ENCODE data around the gene MICALL2. TPM values are rescaled to one million over a fixed set of nuclear protein-coding genes. Genes with fewer than 3 reads are reported as not detected.

MICALL2 gene
- total RNA-seq, 4 donors from 2014 or later = 111 to 272 (median 209) TPM

GRCh38 chr7:1412322-1413261 is 46.7 kb downstream of the MICALL2 start:
- peak overlapping the region in 1 of 4 donors; percentile 15 for H3K4me3 ChIP-seq

GRCh38 chr7:1411414-1411813 is 47.9 kb downstream of the MICALL2 start:
- no peaks in the 10 kb centered on the region for H3K36me3 ChIP-seq
- no peak overlapping the region for H3K27ac ChIP-seq
- TF ChIP-seq POLR2A (IDR thresholded peaks at IDR 0.05) = no peak
- no peak for DNase-seq
- peaks cover 0 to 5% (median 0%) of the 10 kb centered on the region in 4 donors for H3K9me3 ChIP-seq
- peaks cover 0 to 8% (median 6%) of the 10 kb centered on the region in 4 donors for H3K4me1 ChIP-seq
- no peak overlapping the region for H3K4me3 ChIP-seq
- H3K27me3 ChIP-seq = peaks cover 0 to 12% of the 10 kb centered on the region in 2 donors

More at GRCh38 chr7:1412322-1413261, 46.7 kb downstream of the MICALL2 start:
- TF ChIP-seq POLR2A (IDR thresholded peaks at IDR 0.05) (no peak), CTCF (IDR thresholded peaks at IDR 0.05) (peak; percentile 46 to 90 (median 81))
- Histone ChIP-seq H3K27ac (no peak overlapping the region), H3K4me1 (peaks cover 0 to 8% (median 6%) of the 10 kb centered on the region in 4 donors), H3K27me3 (peaks cover 0 to 12% of the 10 kb centered on the region in 2 donors), H3K9me3 (peaks cover 0 to 5% (median 0%) of the 10 kb centered on the region in 4 donors), H3K36me3 (no peaks in the 10 kb centered on the region)
- DNase-seq = peak; percentile 75 to 94 (median 92)

GRCh38 chr7:1410992-1411391 is 48.3 kb downstream of the MICALL2 start:
- Histone ChIP-seq H3K36me3 (no peaks in the 10 kb centered on the region), H3K4me3 (no peak overlapping the region), H3K9me3 (peaks cover 0 to 5% (median 0%) of the 10 kb centered on the region in 4 donors), H3K27ac (no peak overlapping the region), H3K4me1 (peaks cover 0 to 8% (median 6%) of the 10 kb centered on the region in 4 donors), H3K27me3 (peaks cover 0 to 12% of the 10 kb centered on the region in 2 donors)
- no peak for TF ChIP-seq POLR2A (IDR thresholded peaks at IDR 0.05)
- no peak for TF ChIP-seq CTCF (IDR thresholded peaks at IDR 0.05)
- DNase-seq = no peak

- Histone ChIP-seq H3K4me3 (no peak overlapping the region), H3K4me1 (peaks cover 0 to 8% (median 6%) of the 10 kb centered on the region in 4 donors), H3K36me3 (no peaks in the 10 kb centered on the region), H3K9me3 (peaks cover 0 to 5% (median 0%) of the 10 kb centered on the region in 4 donors), H3K27ac (no peak overlapping the region), H3K27me3 (peaks cover 0 to 18% of the 10 kb centered on the region in 2 donors)
- TF ChIP-seq CTCF (IDR thresholded peaks at IDR 0.05) = no peak
- no peak for TF ChIP-seq POLR2A (IDR thresholded peaks at IDR 0.05)
- DNase-seq = no peak
These were observed 49.7 kb downstream of the MICALL2 start for GRCh38 chr7:1409555-1409954.

- Histone ChIP-seq H3K9me3 (peaks cover 0 to 5% (median 0%) of the 10 kb centered on the region in 4 donors), H3K27me3 (peaks cover 0 to 25% of the 10 kb centered on the region in 2 donors), H3K4me3 (no peak overlapping the region), H3K4me1 (peaks cover 0 to 8% (median 6%) of the 10 kb centered on the region in 4 donors), H3K36me3 (no peaks in the 10 kb centered on the region), H3K27ac (no peak overlapping the region)
- no peak for DNase-seq
- no peak for TF ChIP-seq CTCF (IDR thresholded peaks at IDR 0.05)
- TF ChIP-seq POLR2A (IDR thresholded peaks at IDR 0.05) = no peak
These were observed 50.8 kb downstream of the MICALL2 start for GRCh38 chr7:1408466-1408865.

GRCh38 chr7:1407892-1408291 is 51.4 kb downstream of the MICALL2 start:
- peaks cover 0 to 7% (median 6%) of the 10 kb centered on the region in 4 donors for H3K4me1 ChIP-seq
- H3K9me3 ChIP-seq = peaks cover 0 to 4% (median 0%) of the 10 kb centered on the region in 4 donors
- no peak for DNase-seq

More at GRCh38 chr7:1407892-1408291, 51.4 kb downstream of the MICALL2 start:
- Histone ChIP-seq H3K27ac (no peak overlapping the region), H3K4me3 (no peak overlapping the region), H3K36me3 (no peaks in the 10 kb centered on the region), H3K27me3 (peaks cover 0 to 31% of the 10 kb centered on the region in 2 donors)
- TF ChIP-seq CTCF (IDR thresholded peaks at IDR 0.05) (no peak), POLR2A (IDR thresholded peaks at IDR 0.05) (no peak)

All from Peyer's patch (tissue), 4 donors.